Gastroesophageal sphincter (tissue), 3 donors: ENCODE results near the gene MFSD8.
"Not testable (repeated sequence)": the region's sequence is repeated elsewhere in the genome, so short reads cannot be mapped to it uniquely, and the experiment has no call there.

ENCODE experiments used
- EP300 ChIP-seq: sonication (generic); formaldehyde crosslinking; IDR thresholded peaks from one replicate; pipeline ENCODE4 v1.6.1; 2017; ENCODE audit warnings: antibody characterized with exemption, mild to moderate bottlenecking
- POLR2A ChIP-seq, 2 donors: fragments of 450-650 bp; IDR thresholded peaks; one replicate each; pipeline ENCODE4 v1.6.1; 2017; ENCODE audit warnings: antibody characterized with exemption in 2 of 2, mild to moderate bottlenecking in 2 of 2, moderate library complexity in 1 of 2
- POLR2AphosphoS5 ChIP-seq: sonication (generic); formaldehyde crosslinking; IDR thresholded peaks from one replicate; pipeline ENCODE4 v1.6.1; 2017; ENCODE audit warnings: antibody characterized with exemption
- TF ChIP-seq, protein P1 (sequence below), 4 experiments: fragments of 200-600 bp in 2 of 4; fragments of 450-650 bp in 2 of 4; sonication (generic) in 1 of 4; IDR thresholded peaks; one replicate each; pipeline ENCODE4 v1.5.1; 2017 to 2019; ENCODE audit warnings: antibody characterized with exemption in 4 of 4, mild to moderate bottlenecking in 2 of 4, moderate library complexity in 2 of 4

DNA sequence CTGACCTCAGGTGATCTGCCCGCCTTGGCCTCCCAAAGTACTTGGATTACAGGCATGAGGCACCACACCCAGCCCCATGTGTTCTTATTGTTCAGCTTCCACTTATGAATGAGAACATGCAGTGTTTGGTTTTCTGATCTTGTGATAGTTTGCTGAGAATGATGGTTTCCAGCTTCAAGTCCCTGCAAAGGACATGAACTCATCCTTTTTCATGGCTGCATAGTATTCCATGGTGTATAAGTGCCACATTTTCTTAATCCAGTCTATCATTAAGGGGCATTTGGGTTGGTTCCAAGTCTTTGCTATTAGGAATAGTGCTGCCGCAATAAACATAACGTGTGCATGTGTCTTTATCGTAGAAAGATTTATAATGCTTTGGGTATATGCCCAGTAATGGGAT, 65.3 kb downstream of the MFSD8 start:
- not testable (repeated sequence) for TF ChIP-seq EP300; POLR2AphosphoS5; POLR2A (IDR thresholded peaks at IDR 0.05)
- TF ChIP-seq, protein P1, sequence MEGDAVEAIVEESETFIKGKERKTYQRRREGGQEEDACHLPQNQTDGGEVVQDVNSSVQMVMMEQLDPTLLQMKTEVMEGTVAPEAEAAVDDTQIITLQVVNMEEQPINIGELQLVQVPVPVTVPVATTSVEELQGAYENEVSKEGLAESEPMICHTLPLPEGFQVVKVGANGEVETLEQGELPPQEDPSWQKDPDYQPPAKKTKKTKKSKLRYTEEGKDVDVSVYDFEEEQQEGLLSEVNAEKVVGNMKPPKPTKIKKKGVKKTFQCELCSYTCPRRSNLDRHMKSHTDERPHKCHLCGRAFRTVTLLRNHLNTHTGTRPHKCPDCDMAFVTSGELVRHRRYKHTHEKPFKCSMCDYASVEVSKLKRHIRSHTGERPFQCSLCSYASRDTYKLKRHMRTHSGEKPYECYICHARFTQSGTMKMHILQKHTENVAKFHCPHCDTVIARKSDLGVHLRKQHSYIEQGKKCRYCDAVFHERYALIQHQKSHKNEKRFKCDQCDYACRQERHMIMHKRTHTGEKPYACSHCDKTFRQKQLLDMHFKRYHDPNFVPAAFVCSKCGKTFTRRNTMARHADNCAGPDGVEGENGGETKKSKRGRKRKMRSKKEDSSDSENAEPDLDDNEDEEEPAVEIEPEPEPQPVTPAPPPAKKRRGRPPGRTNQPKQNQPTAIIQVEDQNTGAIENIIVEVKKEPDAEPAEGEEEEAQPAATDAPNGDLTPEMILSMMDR (IDR thresholded peaks at IDR 0.05), result not testable (repeated sequence)
